Neural cell (in vitro differentiated cells): ENCODE measurements around the gene MAMSTR. TPM values are rescaled to one million over a fixed set of nuclear protein-coding genes. Genes with fewer than 3 reads are reported as not detected.

ENCODE experiments used
- H2AFZ ChIP-seq: fragments of 200-600, 300-800 bp; sonication (generic), shearing (Covaris generic); 2 replicates; pipeline ENCODE4 v1.6.0; 2014; ENCODE audit warnings: low read depth, mild to moderate bottlenecking, antibody characterized with exemption, low read length, moderate library complexity
- H3F3A ChIP-seq: fragments of 200-600 bp; shearing (Covaris generic); 2 replicates; pipeline ENCODE4 v1.6.1; 2016; ENCODE audit warnings: mild to moderate bottlenecking, moderate library complexity, mixed read lengths, antibody characterized with exemption, low read length; ENCODE audit not compliant: insufficient read depth, poor library complexity, severe bottlenecking
- H3K27ac ChIP-seq: fragments of 200-600, 300-800 bp; sonication (generic), shearing (Covaris generic); 2 replicates; pipeline ENCODE4 v1.5.1; 2014; ENCODE audit warnings: mild to moderate bottlenecking, low read length, moderate library complexity
- H3K27me3 ChIP-seq: fragments of 300-800, 200-600 bp; sonication (generic), shearing (Covaris generic); 2 replicates; pipeline ENCODE4 v1.6.0; 2014; ENCODE audit warnings: mild to moderate bottlenecking, low read depth, low read length, moderate library complexity; ENCODE audit not compliant: insufficient read depth
- H3K36me3 ChIP-seq: fragments of 300-800, 200-600 bp; sonication (generic), shearing (Covaris generic); 2 replicates; pipeline ENCODE4 v1.5.1; 2014; ENCODE audit warnings: mild to moderate bottlenecking, antibody characterized with exemption, low read length, moderate library complexity; ENCODE audit not compliant: insufficient read depth
- H3K4me2 ChIP-seq: fragments of 300-800, 200-600 bp; sonication (generic), shearing (Covaris generic); 2 replicates; pipeline ENCODE4 v1.6.0; 2014; ENCODE audit warnings: mild to moderate bottlenecking, low read length
- H3K4me3 ChIP-seq: fragments of 300-800, 200-600 bp; sonication (generic), shearing (Covaris generic); 2 replicates; pipeline ENCODE4 v1.5.1; 2014; ENCODE audit warnings: mild to moderate bottlenecking, low read length, moderate library complexity
- H3K79me2 ChIP-seq: fragments of 200-600 bp; shearing (Covaris generic); replicated peaks from 2 replicates; pipeline ENCODE4 v1.6.0; 2014; ENCODE audit warnings: mild to moderate bottlenecking, low read length, moderate library complexity; ENCODE audit not compliant: insufficient read depth
- H3K9ac ChIP-seq: fragments of 300-800, 200-600 bp; sonication (generic), shearing (Covaris generic); 2 replicates; pipeline ENCODE4 v1.6.1; 2016; ENCODE audit warnings: mild to moderate bottlenecking, low read length, mixed read lengths
- H3K9me2 ChIP-seq: fragments of 200-600 bp; shearing (Covaris generic); 2 replicates; pipeline ENCODE4 v1.6.1; 2016; ENCODE audit warnings: mild to moderate bottlenecking, low read length, mixed read lengths; ENCODE audit not compliant: insufficient read depth
- H3K9me3 ChIP-seq: fragments of 200-600, 300-800 bp; sonication (generic), shearing (Covaris generic); 2 replicates; pipeline ENCODE4 v1.6.1; 2016; ENCODE audit warnings: mild to moderate bottlenecking, mixed run types, low read length, moderate library complexity, mixed read lengths
- H4K20me1 ChIP-seq: fragments of 200-600 bp; shearing (Covaris generic); 2 replicates; pipeline ENCODE4 v1.6.1; 2016; ENCODE audit warnings: mild to moderate bottlenecking, mixed run types; ENCODE audit not compliant: insufficient read depth
- EP300 ChIP-seq: fragments of 450-650 bp; conservative IDR thresholded peaks from 2 replicates; pipeline ENCODE4 v1.6.1; 2014; ENCODE audit warnings: antibody characterized with exemption, mild to moderate bottlenecking, moderate library complexity; ENCODE audit not compliant: poor library complexity, severe bottlenecking
- EZH2 ChIP-seq: fragments of 200-600, 300-800 bp; shearing (Covaris generic), sonication (generic); IDR thresholded peaks from 2 replicates; pipeline ENCODE4 v1.6.1; 2014; ENCODE audit warnings: antibody characterized with exemption, low read length, borderline replicate concordance, mild to moderate bottlenecking; ENCODE audit not compliant: insufficient read depth, poor library complexity, severe bottlenecking
- MXI1 ChIP-seq: fragments of 450-650 bp; conservative IDR thresholded peaks from 2 replicates; pipeline ENCODE4 v1.6.1; 2014; ENCODE audit warnings: antibody characterized with exemption, mild to moderate bottlenecking; ENCODE audit not compliant: poor library complexity, severe bottlenecking
- POLR2AphosphoS5 ChIP-seq: IDR thresholded peaks from 2 replicates; pipeline ENCODE4 v1.6.1; 2012
- RAD21 ChIP-seq: fragments of 450-650 bp; conservative IDR thresholded peaks from 2 replicates; pipeline ENCODE4 v1.6.1; 2014; ENCODE audit warnings: antibody characterized with exemption, mild to moderate bottlenecking, moderate library complexity
- REST ChIP-seq: IDR thresholded peaks from 2 replicates; pipeline ENCODE4 v1.6.1; 2012; ENCODE audit warnings: borderline replicate concordance
- SMC3 ChIP-seq: fragments of 450-650 bp; conservative IDR thresholded peaks from 2 replicates; pipeline ENCODE4 v1.6.1; 2014; ENCODE audit warnings: antibody characterized with exemption, mild to moderate bottlenecking, moderate library complexity; ENCODE audit not compliant: poor library complexity
- TAF1 ChIP-seq: IDR thresholded peaks from 2 replicates; pipeline ENCODE4 v1.6.1; 2012; ENCODE audit warnings: low read depth
- polyA plus RNA-seq: library from polyadenylated mRNA; depleted of rRNA; stranded (reverse); fragments of >200 nt; gene quantifications from 2 replicates; pipeline ENCODE4 v1.2.3, GENCODE V29; 2014
- TF ChIP-seq, protein P1 (sequence below): fragments of 450-650 bp; IDR thresholded peaks from 2 replicates; pipeline ENCODE4 v1.5.1; 2014; ENCODE audit warnings: antibody characterized with exemption, mild to moderate bottlenecking, moderate library complexity; ENCODE audit not compliant: poor library complexity, severe bottlenecking

Gene MAMSTR
- polyA plus RNA-seq, 1 donor from 2014 or later, result 0.36 TPM

DNA sequence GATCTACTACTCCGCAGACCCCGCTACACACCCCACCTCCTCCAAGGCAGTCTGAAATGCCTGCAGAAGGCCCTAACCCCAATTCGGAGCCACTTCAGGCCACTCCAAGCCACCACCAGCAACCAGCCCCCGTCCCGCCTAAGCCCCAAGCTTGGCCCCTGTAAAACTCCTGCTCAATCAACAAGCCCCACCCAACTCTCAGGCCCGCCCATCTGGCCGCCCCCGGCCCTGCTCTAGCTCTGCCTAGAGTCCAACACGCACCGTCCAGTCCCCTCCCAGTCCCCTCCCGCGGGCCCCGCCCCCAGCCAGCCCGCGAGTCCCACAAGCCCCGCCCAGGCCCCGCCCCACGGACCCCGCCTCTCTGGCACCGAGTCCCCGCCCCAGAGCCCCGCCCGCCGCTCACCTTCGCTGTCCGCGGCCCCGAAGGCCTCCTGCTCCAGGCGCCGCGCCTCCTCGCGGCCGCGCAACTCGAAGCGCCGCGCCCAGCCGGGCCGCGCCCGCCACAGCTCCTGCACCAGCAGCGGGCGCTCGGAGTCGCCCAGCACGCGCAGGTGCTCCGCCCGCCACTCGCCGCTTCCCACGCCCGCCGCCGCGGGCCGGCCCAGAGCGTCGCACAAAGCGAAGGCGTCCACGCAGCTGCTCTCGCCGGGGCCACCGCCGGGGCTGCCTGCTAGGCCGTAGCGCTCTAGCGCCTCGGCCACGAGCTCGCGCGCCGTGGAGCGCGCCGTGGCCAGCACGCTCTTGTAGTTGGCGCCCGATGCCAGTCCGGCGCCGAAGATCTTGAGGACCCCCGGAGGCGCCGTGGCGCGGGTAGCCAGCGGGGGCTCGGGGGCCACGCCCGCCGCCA lies 19.3 kb upstream of the MAMSTR start (continued):
- peak; percentile 44 for TF ChIP-seq POLR2AphosphoS5

DNA sequence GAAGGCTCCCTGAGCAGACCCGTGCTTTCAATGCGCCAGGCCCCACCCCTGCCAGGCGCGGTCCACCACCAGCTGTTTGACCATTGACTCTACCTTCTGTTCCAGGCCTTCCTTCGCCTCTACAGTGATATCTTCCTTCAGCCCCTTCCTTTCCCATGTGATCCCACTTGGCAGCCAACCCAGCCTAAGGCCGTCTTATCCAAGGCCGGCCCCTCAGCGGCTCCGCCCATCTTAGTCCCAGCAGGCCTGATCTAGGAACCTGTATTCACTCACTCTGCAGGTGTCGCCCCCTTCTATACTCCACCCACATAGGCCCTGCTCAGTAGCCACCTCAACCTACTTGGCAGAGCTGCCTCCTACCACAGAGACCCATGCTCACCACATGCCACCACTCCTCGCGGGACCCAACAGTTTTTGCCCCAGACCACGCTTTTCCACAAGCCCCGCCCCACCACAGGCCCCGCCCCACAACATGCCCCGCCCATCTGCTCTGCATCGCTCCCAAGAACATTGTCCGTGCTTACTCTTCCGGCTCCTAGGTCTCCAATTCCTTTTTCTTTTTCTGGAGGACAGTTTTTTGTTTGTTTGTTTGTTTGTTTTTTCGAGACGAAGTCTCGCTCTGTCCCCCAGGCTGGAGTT lies 18.0 kb upstream of the MAMSTR start:
- no peak overlapping the region for H3K4me3 ChIP-seq

More for the DNA sequence above, 18.0 kb upstream of the MAMSTR start:
- Histone ChIP-seq H3K9me2 (no peaks in the 10 kb centered on the region), H2AFZ (no peak overlapping the region), H3K9ac (no peak overlapping the region), H3K9me3 (no peaks in the 10 kb centered on the region), H3K27me3 (peaks cover 13% of the 10 kb centered on the region), H3K27ac (no peak overlapping the region), H4K20me1 (no peaks in the 10 kb centered on the region), H3K36me3 (no peaks in the 10 kb centered on the region), H3F3A (no peaks in the 10 kb centered on the region), H3K4me2 (no peak overlapping the region), H3K79me2 (no peaks in the 10 kb centered on the region)
- TF ChIP-seq EZH2 (no peak), SMC3 (no peak), REST (no peak), POLR2AphosphoS5 (no peak), RAD21 (no peak), TAF1 (no peak), MXI1 (no peak), EP300 (no peak)
- TF ChIP-seq, protein P1, sequence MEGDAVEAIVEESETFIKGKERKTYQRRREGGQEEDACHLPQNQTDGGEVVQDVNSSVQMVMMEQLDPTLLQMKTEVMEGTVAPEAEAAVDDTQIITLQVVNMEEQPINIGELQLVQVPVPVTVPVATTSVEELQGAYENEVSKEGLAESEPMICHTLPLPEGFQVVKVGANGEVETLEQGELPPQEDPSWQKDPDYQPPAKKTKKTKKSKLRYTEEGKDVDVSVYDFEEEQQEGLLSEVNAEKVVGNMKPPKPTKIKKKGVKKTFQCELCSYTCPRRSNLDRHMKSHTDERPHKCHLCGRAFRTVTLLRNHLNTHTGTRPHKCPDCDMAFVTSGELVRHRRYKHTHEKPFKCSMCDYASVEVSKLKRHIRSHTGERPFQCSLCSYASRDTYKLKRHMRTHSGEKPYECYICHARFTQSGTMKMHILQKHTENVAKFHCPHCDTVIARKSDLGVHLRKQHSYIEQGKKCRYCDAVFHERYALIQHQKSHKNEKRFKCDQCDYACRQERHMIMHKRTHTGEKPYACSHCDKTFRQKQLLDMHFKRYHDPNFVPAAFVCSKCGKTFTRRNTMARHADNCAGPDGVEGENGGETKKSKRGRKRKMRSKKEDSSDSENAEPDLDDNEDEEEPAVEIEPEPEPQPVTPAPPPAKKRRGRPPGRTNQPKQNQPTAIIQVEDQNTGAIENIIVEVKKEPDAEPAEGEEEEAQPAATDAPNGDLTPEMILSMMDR, result no peak
